Neural crest cell (in vitro differentiated cells): ENCODE measurements around the gene RASEF. TPM values are rescaled to one million over a fixed set of nuclear protein-coding genes. Genes with fewer than 3 reads are reported as not detected.

ENCODE experiments used
- DNase-seq: peaks from one replicate; pipeline ENCODE4 v3.0.0; 2021; ENCODE audit warnings: low read depth, mixed read lengths, low spot score
- H3K27ac Mint-ChIP-seq: one replicate; pipeline ENCODE4 v1.8.0; 2021; ENCODE audit warnings: mild to moderate bottlenecking, mixed read lengths; ENCODE audit not compliant: unreplicated experiment
- H3K27me3 Mint-ChIP-seq: 2 replicates; pipeline ENCODE4 v1.8.0; 2021; ENCODE audit warnings: low read depth, mild to moderate bottlenecking, mixed read lengths
- H3K36me3 Mint-ChIP-seq: 2 replicates; pipeline ENCODE4 v1.8.0; 2021; ENCODE audit warnings: low read depth, mild to moderate bottlenecking, mixed read lengths
- H3K4me1 Mint-ChIP-seq: 2 replicates; pipeline ENCODE4 v1.8.0; 2021; ENCODE audit warnings: mixed read lengths
- H3K4me3 Mint-ChIP-seq: one replicate; pipeline ENCODE4 v1.8.0; 2021; ENCODE audit warnings: mild to moderate bottlenecking, mixed read lengths
- H3K9me3 Mint-ChIP-seq: 2 replicates; pipeline ENCODE4 v1.8.0; 2021; ENCODE audit warnings: mixed read lengths
- CTCF ChIP-seq: fragments of 200-600 bp; sonication (generic); conservative IDR thresholded peaks from 2 replicates; pipeline ENCODE4 v1.5.0; 2021; ENCODE audit warnings: antibody characterized with exemption, mild to moderate bottlenecking
- total RNA-seq: library from RNA; stranded (reverse); gene quantifications from 2 replicates; pipeline ENCODE4 v1.2.1, GENCODE V29; 2021

RASEF gene
- total RNA-seq, 1 donor from 2014 or later = 0.16 TPM

DNA sequence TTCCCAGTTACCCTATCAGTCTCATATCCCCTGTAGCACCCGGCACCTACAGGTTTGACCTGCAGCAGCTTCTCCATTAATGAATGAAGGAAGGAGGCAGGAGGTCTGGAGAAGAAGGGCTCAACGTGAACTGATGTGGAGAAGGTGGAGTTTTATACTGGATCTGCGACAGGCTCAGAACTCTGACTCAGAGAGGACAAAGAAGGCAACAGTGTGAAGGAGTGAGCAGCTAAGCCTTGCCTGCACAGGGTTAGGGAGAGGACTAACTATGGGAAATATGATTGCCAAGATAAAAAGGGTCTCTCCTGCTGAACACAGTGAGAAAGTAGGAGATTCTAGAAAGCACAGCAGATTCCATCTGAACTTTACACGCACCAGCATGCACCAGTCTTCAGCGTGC is 23.6 kb downstream of the RASEF start:
- Mint-ChIP-seq H3K9me3 (no peaks in the 10 kb centered on the region), H3K27ac (no peak overlapping the region), H3K27me3 (peaks cover 11% of the 10 kb centered on the region), H3K4me3 (no peak overlapping the region), H3K36me3 (no peaks in the 10 kb centered on the region), H3K4me1 (peaks cover 7% of the 10 kb centered on the region)
- TF ChIP-seq CTCF = no peak
- no peak for DNase-seq

GRCh38 chr9:83036043-83036442 is 26.9 kb downstream of the RASEF start:
- H3K4me3 Mint-ChIP-seq = no peak overlapping the region
- no peaks in the 10 kb centered on the region for H3K4me1 Mint-ChIP-seq
- TF ChIP-seq CTCF = no peak
- no peaks in the 10 kb centered on the region for H3K9me3 Mint-ChIP-seq
- H3K27me3 Mint-ChIP-seq = peaks cover 2% of the 10 kb centered on the region
- DNase-seq = no peak
- no peaks in the 10 kb centered on the region for H3K36me3 Mint-ChIP-seq
- no peak overlapping the region for H3K27ac Mint-ChIP-seq

- Mint-ChIP-seq H3K9me3 (no peaks in the 10 kb centered on the region), H3K27me3 (peaks cover 2% of the 10 kb centered on the region), H3K4me3 (no peak overlapping the region), H3K27ac (no peak overlapping the region), H3K36me3 (no peaks in the 10 kb centered on the region), H3K4me1 (no peaks in the 10 kb centered on the region)
- no peak for DNase-seq
- no peak for TF ChIP-seq CTCF
Measured at GRCh38 chr9:83035143-83035542, 27.8 kb downstream of the RASEF start.

- Mint-ChIP-seq H3K36me3 (no peaks in the 10 kb centered on the region), H3K27ac (no peak overlapping the region), H3K27me3 (peaks cover 2% of the 10 kb centered on the region), H3K9me3 (no peaks in the 10 kb centered on the region), H3K4me1 (no peaks in the 10 kb centered on the region), H3K4me3 (no peak overlapping the region)
- no peak for TF ChIP-seq CTCF
- no peak for DNase-seq
Measured at GRCh38 chr9:83034587-83034986, 28.4 kb downstream of the RASEF start.

GRCh38 chr9:83034026-83034425 is 28.9 kb downstream of the RASEF start:
- no peak for TF ChIP-seq CTCF
- no peak for DNase-seq
- Mint-ChIP-seq H3K27me3 (peaks cover 2% of the 10 kb centered on the region), H3K27ac (no peak overlapping the region), H3K36me3 (no peaks in the 10 kb centered on the region), H3K4me1 (no peaks in the 10 kb centered on the region), H3K4me3 (no peak overlapping the region), H3K9me3 (no peaks in the 10 kb centered on the region)

GRCh38 chr9:83032065-83032625 is 30.8 kb downstream of the RASEF start:
- Mint-ChIP-seq H3K27me3 (peaks cover 2% of the 10 kb centered on the region), H3K4me1 (no peaks in the 10 kb centered on the region), H3K4me3 (no peak overlapping the region), H3K27ac (no peak overlapping the region), H3K9me3 (peaks cover 3% of the 10 kb centered on the region), H3K36me3 (no peaks in the 10 kb centered on the region)
- no peak for TF ChIP-seq CTCF
- DNase-seq = no peak
